ENCODE results near the gene PPP2R2D. TPM values are rescaled to one million over a fixed set of nuclear protein-coding genes. Genes with fewer than 3 reads are reported as not detected.

Gene PPP2R2D
- total RNA-seq, 1 experiment from 2014 or later = 41.0 TPM

DNA sequence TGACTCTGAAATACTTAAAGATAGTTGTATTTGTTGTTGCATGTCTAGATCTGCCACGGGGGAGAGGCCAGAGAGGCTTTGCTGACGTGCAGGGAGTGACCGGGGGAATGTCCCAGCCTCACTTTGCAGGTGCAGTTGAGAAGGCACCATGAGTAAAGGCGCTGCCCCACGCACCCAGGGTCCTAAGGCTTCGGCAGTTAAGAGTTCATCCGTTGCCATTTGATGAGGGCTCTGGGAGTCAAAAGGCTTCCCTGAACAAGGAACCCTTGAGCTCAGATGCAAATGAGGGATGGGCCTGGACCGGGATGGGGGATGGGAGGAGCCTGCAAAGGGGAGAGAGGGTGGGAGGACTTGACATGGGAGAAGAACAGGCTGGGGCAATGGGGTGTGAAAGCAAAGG is 20.4 kb downstream of the PPP2R2D start:
- Histone ChIP-seq H3K4me3 (ENCODE audit: low read depth in 2 of 2, low read length in 2 of 2) (no peak overlapping the region), H3K27ac (ENCODE audit: low read length) (no peak overlapping the region), H3K9me3 (ENCODE audit: control insufficient read depth, insufficient read depth, low read depth, low read length) (peaks cover 3% of the 10 kb centered on the region; the same call in 1 of the 2 replicates), H3K4me1 (ENCODE audit: control insufficient read depth, insufficient read depth, low read length) (no peaks in the 10 kb centered on the region; the same call in 1 of the 2 replicates), H3K36me3 (ENCODE audit: control insufficient read depth, insufficient read depth, low read length) (no peaks in the 10 kb centered on the region), H3K27me3 (ENCODE audit: control insufficient read depth, insufficient read depth, low read length) (no peaks in the 10 kb centered on the region)
- in situ Hi-C loops (cut with HindIII; ENCODE audit: low pct_unique_long_range_greater_than_20kb, low sequenced_read_pairs) (no loop called here), intact Hi-C loops (cut with micrococcal nuclease; ENCODE audit: unreplicated experiment) (no loop called here)
- ATAC-seq (peak; percentile 72; the same call in 1 of the 2 replicates), DNase-seq (ENCODE audit: low read depth, low spot score) (no peak)
- CTCF ChIA-PET = no interaction called here
- POLR2A ChIA-PET = no interaction called here
- no peak for TF ChIP-seq TCF7L2 (IDR thresholded peaks at IDR 0.05; ENCODE audit: low read depth, low read length)
- TF ChIP-seq POLR2AphosphoS5 (IDR thresholded peaks at IDR 0.05; ENCODE audit: low read depth, low read length) = no peak
- TF ChIP-seq, protein P1, sequence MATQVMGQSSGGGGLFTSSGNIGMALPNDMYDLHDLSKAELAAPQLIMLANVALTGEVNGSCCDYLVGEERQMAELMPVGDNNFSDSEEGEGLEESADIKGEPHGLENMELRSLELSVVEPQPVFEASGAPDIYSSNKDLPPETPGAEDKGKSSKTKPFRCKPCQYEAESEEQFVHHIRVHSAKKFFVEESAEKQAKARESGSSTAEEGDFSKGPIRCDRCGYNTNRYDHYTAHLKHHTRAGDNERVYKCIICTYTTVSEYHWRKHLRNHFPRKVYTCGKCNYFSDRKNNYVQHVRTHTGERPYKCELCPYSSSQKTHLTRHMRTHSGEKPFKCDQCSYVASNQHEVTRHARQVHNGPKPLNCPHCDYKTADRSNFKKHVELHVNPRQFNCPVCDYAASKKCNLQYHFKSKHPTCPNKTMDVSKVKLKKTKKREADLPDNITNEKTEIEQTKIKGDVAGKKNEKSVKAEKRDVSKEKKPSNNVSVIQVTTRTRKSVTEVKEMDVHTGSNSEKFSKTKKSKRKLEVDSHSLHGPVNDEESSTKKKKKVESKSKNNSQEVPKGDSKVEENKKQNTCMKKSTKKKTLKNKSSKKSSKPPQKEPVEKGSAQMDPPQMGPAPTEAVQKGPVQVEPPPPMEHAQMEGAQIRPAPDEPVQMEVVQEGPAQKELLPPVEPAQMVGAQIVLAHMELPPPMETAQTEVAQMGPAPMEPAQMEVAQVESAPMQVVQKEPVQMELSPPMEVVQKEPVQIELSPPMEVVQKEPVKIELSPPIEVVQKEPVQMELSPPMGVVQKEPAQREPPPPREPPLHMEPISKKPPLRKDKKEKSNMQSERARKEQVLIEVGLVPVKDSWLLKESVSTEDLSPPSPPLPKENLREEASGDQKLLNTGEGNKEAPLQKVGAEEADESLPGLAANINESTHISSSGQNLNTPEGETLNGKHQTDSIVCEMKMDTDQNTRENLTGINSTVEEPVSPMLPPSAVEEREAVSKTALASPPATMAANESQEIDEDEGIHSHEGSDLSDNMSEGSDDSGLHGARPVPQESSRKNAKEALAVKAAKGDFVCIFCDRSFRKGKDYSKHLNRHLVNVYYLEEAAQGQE (IDR thresholded peaks at IDR 0.05; ENCODE audit: insufficient read depth in 1 of 2, low read depth in 2 of 2, low read length in 1 of 2) = no peak
- TF ChIP-seq, protein P2, sequence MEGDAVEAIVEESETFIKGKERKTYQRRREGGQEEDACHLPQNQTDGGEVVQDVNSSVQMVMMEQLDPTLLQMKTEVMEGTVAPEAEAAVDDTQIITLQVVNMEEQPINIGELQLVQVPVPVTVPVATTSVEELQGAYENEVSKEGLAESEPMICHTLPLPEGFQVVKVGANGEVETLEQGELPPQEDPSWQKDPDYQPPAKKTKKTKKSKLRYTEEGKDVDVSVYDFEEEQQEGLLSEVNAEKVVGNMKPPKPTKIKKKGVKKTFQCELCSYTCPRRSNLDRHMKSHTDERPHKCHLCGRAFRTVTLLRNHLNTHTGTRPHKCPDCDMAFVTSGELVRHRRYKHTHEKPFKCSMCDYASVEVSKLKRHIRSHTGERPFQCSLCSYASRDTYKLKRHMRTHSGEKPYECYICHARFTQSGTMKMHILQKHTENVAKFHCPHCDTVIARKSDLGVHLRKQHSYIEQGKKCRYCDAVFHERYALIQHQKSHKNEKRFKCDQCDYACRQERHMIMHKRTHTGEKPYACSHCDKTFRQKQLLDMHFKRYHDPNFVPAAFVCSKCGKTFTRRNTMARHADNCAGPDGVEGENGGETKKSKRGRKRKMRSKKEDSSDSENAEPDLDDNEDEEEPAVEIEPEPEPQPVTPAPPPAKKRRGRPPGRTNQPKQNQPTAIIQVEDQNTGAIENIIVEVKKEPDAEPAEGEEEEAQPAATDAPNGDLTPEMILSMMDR (IDR thresholded peaks at IDR 0.05) = no peak
- no peak for TF ChIP-seq SIN3A (IDR thresholded peaks at IDR 0.05; ENCODE audit: borderline replicate concordance, insufficient read depth, low read depth, low read length)
- BruUV-seq (replicated peaks) = no TSS peak

DNA sequence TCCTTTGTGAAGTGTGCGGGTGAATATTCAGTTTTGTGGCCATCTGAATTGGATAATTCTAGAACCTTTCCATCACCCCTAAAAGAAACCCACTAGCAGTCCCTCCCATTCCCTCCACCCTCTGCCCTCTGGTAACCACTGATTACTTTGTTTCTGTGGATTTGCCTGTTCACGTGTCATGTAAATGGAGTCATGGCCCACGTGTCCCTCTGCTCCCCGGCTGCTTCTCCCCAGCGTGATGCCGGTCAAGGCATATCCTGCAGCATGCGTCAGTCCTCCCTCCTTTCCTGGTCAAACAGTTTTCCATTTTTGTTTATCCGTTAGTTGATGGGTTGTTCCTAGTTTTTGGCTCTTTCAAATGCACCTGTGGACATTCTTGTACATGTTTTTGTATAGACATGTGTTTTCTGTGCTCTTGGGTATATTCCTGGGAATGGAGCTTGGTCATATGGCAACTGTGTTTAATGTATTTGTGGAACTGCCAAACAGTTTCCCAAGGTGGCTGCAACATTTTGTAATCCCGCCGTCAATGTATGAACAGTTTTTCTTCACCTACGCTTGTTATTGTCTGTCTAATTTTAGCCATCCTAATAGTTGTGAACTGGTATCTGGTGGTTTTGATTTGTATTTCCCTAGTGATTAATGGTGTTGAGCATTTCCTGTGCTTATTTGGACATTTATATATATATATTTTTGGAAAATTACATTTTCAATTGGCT is 22.4 kb downstream of the PPP2R2D start:
- ChIA-PET CTCF (no interaction called here), POLR2A (no interaction called here)
- no TSS peak for BruUV-seq (replicated peaks)
- intact Hi-C loops (cut with micrococcal nuclease; ENCODE audit: unreplicated experiment) = no loop called here
- no peaks in the 10 kb centered on the region for H3K36me3 ChIP-seq (ENCODE audit: control insufficient read depth, insufficient read depth, low read length)
- peaks cover under 1% of the 10 kb centered on the region; the same call in 1 of the 2 replicates for H3K4me1 ChIP-seq (ENCODE audit: control insufficient read depth, insufficient read depth, low read length)
- DNase-seq (ENCODE audit: low read depth, low spot score) (no peak), ATAC-seq (no peak)
- no peak overlapping the region for H3K27ac ChIP-seq (ENCODE audit: low read length)
- H3K27me3 ChIP-seq (ENCODE audit: control insufficient read depth, insufficient read depth, low read length) = no peaks in the 10 kb centered on the region
- TF ChIP-seq TCF7L2 (IDR thresholded peaks at IDR 0.05; ENCODE audit: low read depth, low read length) (no peak), SIN3A (IDR thresholded peaks at IDR 0.05; ENCODE audit: borderline replicate concordance, insufficient read depth, low read depth, low read length) (no peak), POLR2AphosphoS5 (IDR thresholded peaks at IDR 0.05; ENCODE audit: low read depth, low read length) (no peak)
- TF ChIP-seq, protein P1 (IDR thresholded peaks at IDR 0.05; ENCODE audit: insufficient read depth in 1 of 2, low read depth in 2 of 2, low read length in 1 of 2) = no peak
- TF ChIP-seq, protein P2 (IDR thresholded peaks at IDR 0.05) = no peak
- in situ Hi-C loops (cut with HindIII; ENCODE audit: low pct_unique_long_range_greater_than_20kb, low sequenced_read_pairs) = no loop called here
- peaks cover 3% of the 10 kb centered on the region; the same call in 1 of the 2 replicates for H3K9me3 ChIP-seq (ENCODE audit: control insufficient read depth, insufficient read depth, low read depth, low read length)
- no peak overlapping the region for H3K4me3 ChIP-seq (ENCODE audit: low read depth in 2 of 2, low read length in 2 of 2)
